ENCODE results near the gene ACADM. TPM values are rescaled to one million over a fixed set of nuclear protein-coding genes. Genes with fewer than 3 reads are reported as not detected.

ACADM gene
- total and polyA plus RNA-seq, 2 of the 13 experiments (the other 11 are each of a cell fraction or from before 2014, with no cell fraction given), result 43.7 to 92.2 TPM

DNA sequence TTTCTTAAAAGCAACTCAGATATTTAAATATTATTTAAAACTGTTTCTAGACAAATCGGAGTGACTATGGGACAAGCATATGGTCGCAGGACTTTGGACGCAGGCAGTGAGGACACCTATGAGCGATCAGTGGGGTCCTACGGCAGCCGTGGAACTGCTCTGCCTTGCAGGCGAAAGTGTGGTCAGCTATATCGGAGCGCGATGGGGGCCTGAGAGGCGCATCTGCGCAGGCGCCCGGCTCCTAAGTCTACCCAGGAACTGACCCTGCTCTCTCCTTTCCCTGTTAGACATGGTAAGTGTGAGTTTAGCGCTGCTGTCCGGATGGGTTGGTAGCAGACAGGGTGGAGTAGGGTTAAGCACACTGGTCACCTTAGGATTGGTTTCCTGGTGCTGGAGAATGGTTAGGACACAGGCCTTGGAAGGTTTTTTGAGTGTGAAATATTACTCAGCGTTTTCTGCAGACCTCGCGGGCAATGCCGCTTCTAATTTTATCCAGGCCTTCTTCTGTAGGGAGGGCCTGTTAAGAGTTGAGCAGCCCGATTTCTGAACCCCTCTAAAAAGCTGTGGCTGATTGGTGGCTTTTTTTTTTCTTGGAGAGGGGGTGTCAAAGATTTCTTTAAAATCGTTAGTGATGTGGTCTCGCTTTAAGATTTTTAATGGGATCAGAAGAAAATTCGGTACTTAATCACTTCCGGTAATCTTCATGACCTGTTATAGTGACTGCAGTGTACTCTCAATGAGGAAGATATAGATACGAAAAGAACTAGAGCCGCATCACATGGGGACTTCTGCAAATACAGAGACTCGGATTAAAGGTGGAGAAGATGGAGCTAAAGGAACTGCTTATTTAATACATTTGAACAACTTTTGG, 61.7 kb downstream of the ACADM start, which contains the start of gene RABGGTB (continued):
- TF ChIP-seq ZNF350 (CRISPR knock-in tag; IDR thresholded peaks at IDR 0.05; ENCODE audit: borderline replicate concordance, low read depth) (peak; percentile 76; the same call in 1 of the 2 replicates), ZNF768 (CRISPR knock-in tag; IDR thresholded peaks at IDR 0.05) (no peak), ZNF296 (CRISPR knock-in tag; conservative IDR thresholded peaks at IDR 0.05) (no peak; the same call in 1 of the 2 replicates), ZBTB7B (CRISPR knock-in tag; IDR thresholded peaks at IDR 0.05) (no peak), SMYD3 (CRISPR knock-in tag; IDR thresholded peaks at IDR 0.05) (0 out of 2 replicates have a peak, but pooled peaks have one; percentile 44), TBX3 (IDR thresholded peaks at IDR 0.05; ENCODE audit: borderline replicate concordance) (no peak), ZNF749 (CRISPR knock-in tag; IDR thresholded peaks at IDR 0.05; ENCODE audit: borderline replicate concordance) (0 out of 2 replicates have a peak, but pooled peaks have one; percentile 55), ZNF24 (IDR thresholded peaks at IDR 0.05) (no peak; the same call in 1 of the 2 replicates), KLF9 (CRISPR knock-in tag; IDR thresholded peaks at IDR 0.05; ENCODE audit: low read depth) (no peak), ZIK1 (CRISPR knock-in tag; IDR thresholded peaks at IDR 0.05; ENCODE audit: borderline replicate concordance, low read depth) (0 out of 2 replicates have a peak, but pooled peaks have one; percentile 33), CREM (IDR thresholded peaks at IDR 0.05) (peak; percentile 48; the same call in 1 of the 2 replicates), CREM (CRISPR knock-in tag; IDR thresholded peaks at IDR 0.05) (no peak), KLF12 (CRISPR knock-in tag; IDR thresholded peaks at IDR 0.05; ENCODE audit: borderline replicate concordance) (no peak), ZNF782 (CRISPR knock-in tag; IDR thresholded peaks at IDR 0.05; ENCODE audit: borderline replicate concordance) (peak; percentile 73; the same call in 1 of the 2 replicates), ATF1 (CRISPR knock-in tag; IDR thresholded peaks at IDR 0.05) (peak; percentile 44; the same call in 1 of the 2 replicates), NFATC3 (CRISPR knock-in tag; IDR thresholded peaks at IDR 0.05) (peak; percentile 56; the same call in 1 of the 2 replicates), ZSCAN20 (CRISPR knock-in tag; IDR thresholded peaks at IDR 0.05; ENCODE audit: borderline replicate concordance) (no peak)
- TF ChIP-seq, protein P1, sequence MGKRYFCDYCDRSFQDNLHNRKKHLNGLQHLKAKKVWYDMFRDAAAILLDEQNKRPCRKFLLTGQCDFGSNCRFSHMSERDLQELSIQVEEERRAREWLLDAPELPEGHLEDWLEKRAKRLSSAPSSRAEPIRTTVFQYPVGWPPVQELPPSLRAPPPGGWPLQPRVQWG (CRISPR knock-in tag; IDR thresholded peaks at IDR 0.05; ENCODE audit: borderline replicate concordance, low read depth), result no peak
- TF ChIP-seq, protein P2, sequence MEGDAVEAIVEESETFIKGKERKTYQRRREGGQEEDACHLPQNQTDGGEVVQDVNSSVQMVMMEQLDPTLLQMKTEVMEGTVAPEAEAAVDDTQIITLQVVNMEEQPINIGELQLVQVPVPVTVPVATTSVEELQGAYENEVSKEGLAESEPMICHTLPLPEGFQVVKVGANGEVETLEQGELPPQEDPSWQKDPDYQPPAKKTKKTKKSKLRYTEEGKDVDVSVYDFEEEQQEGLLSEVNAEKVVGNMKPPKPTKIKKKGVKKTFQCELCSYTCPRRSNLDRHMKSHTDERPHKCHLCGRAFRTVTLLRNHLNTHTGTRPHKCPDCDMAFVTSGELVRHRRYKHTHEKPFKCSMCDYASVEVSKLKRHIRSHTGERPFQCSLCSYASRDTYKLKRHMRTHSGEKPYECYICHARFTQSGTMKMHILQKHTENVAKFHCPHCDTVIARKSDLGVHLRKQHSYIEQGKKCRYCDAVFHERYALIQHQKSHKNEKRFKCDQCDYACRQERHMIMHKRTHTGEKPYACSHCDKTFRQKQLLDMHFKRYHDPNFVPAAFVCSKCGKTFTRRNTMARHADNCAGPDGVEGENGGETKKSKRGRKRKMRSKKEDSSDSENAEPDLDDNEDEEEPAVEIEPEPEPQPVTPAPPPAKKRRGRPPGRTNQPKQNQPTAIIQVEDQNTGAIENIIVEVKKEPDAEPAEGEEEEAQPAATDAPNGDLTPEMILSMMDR (CRISPR knock-in tag; IDR thresholded peaks at IDR 0.05), result no peak
- TF ChIP-seq, protein P3, sequence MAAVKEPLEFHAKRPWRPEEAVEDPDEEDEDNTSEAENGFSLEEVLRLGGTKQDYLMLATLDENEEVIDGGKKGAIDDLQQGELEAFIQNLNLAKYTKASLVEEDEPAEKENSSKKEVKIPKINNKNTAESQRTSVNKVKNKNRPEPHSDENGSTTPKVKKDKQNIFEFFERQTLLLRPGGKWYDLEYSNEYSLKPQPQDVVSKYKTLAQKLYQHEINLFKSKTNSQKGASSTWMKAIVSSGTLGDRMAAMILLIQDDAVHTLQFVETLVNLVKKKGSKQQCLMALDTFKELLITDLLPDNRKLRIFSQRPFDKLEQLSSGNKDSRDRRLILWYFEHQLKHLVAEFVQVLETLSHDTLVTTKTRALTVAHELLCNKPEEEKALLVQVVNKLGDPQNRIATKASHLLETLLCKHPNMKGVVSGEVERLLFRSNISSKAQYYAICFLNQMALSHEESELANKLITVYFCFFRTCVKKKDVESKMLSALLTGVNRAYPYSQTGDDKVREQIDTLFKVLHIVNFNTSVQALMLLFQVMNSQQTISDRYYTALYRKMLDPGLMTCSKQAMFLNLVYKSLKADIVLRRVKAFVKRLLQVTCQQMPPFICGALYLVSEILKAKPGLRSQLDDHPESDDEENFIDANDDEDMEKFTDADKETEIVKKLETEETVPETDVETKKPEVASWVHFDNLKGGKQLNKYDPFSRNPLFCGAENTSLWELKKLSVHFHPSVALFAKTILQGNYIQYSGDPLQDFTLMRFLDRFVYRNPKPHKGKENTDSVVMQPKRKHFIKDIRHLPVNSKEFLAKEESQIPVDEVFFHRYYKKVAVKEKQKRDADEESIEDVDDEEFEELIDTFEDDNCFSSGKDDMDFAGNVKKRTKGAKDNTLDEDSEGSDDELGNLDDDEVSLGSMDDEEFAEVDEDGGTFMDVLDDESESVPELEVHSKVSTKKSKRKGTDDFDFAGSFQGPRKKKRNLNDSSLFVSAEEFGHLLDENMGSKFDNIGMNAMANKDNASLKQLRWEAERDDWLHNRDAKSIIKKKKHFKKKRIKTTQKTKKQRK (IDR thresholded peaks at IDR 0.05; ENCODE audit: low read length), result no peak
- TF ChIP-seq, protein P4, sequence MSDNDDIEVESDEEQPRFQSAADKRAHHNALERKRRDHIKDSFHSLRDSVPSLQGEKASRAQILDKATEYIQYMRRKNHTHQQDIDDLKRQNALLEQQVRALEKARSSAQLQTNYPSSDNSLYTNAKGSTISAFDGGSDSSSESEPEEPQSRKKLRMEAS (IDR thresholded peaks at IDR 0.05), result peak; percentile 99
- TF ChIP-seq, protein P5, sequence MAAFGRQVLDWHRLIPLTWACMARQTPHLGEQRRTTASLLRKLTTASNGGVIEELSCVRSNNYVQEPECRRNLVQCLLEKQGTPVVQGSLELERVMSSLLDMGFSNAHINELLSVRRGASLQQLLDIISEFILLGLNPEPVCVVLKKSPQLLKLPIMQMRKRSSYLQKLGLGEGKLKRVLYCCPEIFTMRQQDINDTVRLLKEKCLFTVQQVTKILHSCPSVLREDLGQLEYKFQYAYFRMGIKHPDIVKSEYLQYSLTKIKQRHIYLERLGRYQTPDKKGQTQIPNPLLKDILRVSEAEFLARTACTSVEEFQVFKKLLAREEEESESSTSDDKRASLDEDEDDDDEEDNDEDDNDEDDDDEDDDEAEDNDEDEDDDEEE (CRISPR knock-in tag; IDR thresholded peaks at IDR 0.05), result no peak
